ENCODE data around the gene TGIF1.
"Not testable (repeated sequence)": the region's sequence is repeated elsewhere in the genome, so short reads cannot be mapped to it uniquely, and the experiment has no call there.

Gene TGIF1
- 54.8 to 130 (median 78.0) reads per million in 3 donors for total RNA-seq

- no peaks in the 10 kb centered on the region for H3K36me3 ChIP-seq (ENCODE audit: control insufficient read depth, insufficient read depth, low read length)
- peaks cover 34% of the 10 kb centered on the region for H3K4me1 ChIP-seq (ENCODE audit: control insufficient read depth, insufficient read depth, low read length, poor library complexity, severe bottlenecking)
- no peaks in the 10 kb centered on the region for H3K27me3 ChIP-seq (replicated peaks; ENCODE audit: control insufficient read depth, insufficient read depth, low read length, poor library complexity, severe bottlenecking)
- peak within 1 kb of the TSS; percentile 74 for H3K4me3 ChIP-seq (ENCODE audit: insufficient read depth, low read depth, low read length, poor library complexity, severe bottlenecking)
- peak; percentile 58 to 66 (median 66) for DNase-seq
- H3K9me3 ChIP-seq (ENCODE audit: control insufficient read depth, low read length) = no peaks in the 10 kb centered on the region
- H3K27ac ChIP-seq (ENCODE audit: insufficient read depth, low read length, poor library complexity, severe bottlenecking) = peak within 1 kb of the TSS; percentile 99
These were observed at the start of gene TGIF1 for GRCh38 chr18:3450012-3450798. TSS of gene TGIF1 (plus strand) at chr18:3450172. CDS start at chr18:3450490, 318 bp downstream.

- Histone ChIP-seq H3K9me3 (ENCODE audit: control insufficient read depth, low read length) (no peaks in the 10 kb centered on the region), H3K36me3 (ENCODE audit: control insufficient read depth, insufficient read depth, low read length) (no peaks in the 10 kb centered on the region), H3K4me1 (ENCODE audit: control insufficient read depth, insufficient read depth, low read length, poor library complexity, severe bottlenecking) (peaks cover 6% of the 10 kb centered on the region), H3K27ac (ENCODE audit: insufficient read depth, low read length, poor library complexity, severe bottlenecking) (no peak overlapping the region), H3K27me3 (replicated peaks; ENCODE audit: control insufficient read depth, insufficient read depth, low read length, poor library complexity, severe bottlenecking) (no peaks in the 10 kb centered on the region), H3K4me3 (ENCODE audit: insufficient read depth, low read depth, low read length, poor library complexity, severe bottlenecking) (no peak overlapping the region)
- no peak for DNase-seq
These were observed 49.2 kb upstream of the TGIF1 start for GRCh38 chr18:3400567-3401296.

GRCh38 chr18:3401669-3402620 is 48.0 kb upstream of the TGIF1 start:
- Histone ChIP-seq H3K4me3 (ENCODE audit: insufficient read depth, low read depth, low read length, poor library complexity, severe bottlenecking) (no peak overlapping the region), H3K36me3 (ENCODE audit: control insufficient read depth, insufficient read depth, low read length) (no peaks in the 10 kb centered on the region), H3K4me1 (ENCODE audit: control insufficient read depth, insufficient read depth, low read length, poor library complexity, severe bottlenecking) (peaks cover 6% of the 10 kb centered on the region), H3K27me3 (replicated peaks; ENCODE audit: control insufficient read depth, insufficient read depth, low read length, poor library complexity, severe bottlenecking) (no peaks in the 10 kb centered on the region), H3K27ac (ENCODE audit: insufficient read depth, low read length, poor library complexity, severe bottlenecking) (no peak overlapping the region), H3K9me3 (ENCODE audit: control insufficient read depth, low read length) (no peaks in the 10 kb centered on the region)
- no peak for DNase-seq

- H3K27me3 ChIP-seq (replicated peaks; ENCODE audit: control insufficient read depth, insufficient read depth, low read length, poor library complexity, severe bottlenecking) = no peaks in the 10 kb centered on the region
- DNase-seq = no peak
- no peak overlapping the region for H3K27ac ChIP-seq (ENCODE audit: insufficient read depth, low read length, poor library complexity, severe bottlenecking)
- no peaks in the 10 kb centered on the region for H3K36me3 ChIP-seq (ENCODE audit: control insufficient read depth, insufficient read depth, low read length)
- H3K4me1 ChIP-seq (ENCODE audit: control insufficient read depth, insufficient read depth, low read length, poor library complexity, severe bottlenecking) = peaks cover 6% of the 10 kb centered on the region
- H3K4me3 ChIP-seq (ENCODE audit: insufficient read depth, low read depth, low read length, poor library complexity, severe bottlenecking) = no peak overlapping the region
- no peaks in the 10 kb centered on the region for H3K9me3 ChIP-seq (ENCODE audit: control insufficient read depth, low read length)
These were observed 47.0 kb upstream of the TGIF1 start for GRCh38 chr18:3402982-3403451.

- Histone ChIP-seq H3K36me3 (ENCODE audit: control insufficient read depth, insufficient read depth, low read length) (no peaks in the 10 kb centered on the region), H3K4me1 (ENCODE audit: control insufficient read depth, insufficient read depth, low read length, poor library complexity, severe bottlenecking) (peaks cover 6% of the 10 kb centered on the region), H3K4me3 (ENCODE audit: insufficient read depth, low read depth, low read length, poor library complexity, severe bottlenecking) (no peak overlapping the region), H3K27me3 (replicated peaks; ENCODE audit: control insufficient read depth, insufficient read depth, low read length, poor library complexity, severe bottlenecking) (no peaks in the 10 kb centered on the region), H3K27ac (ENCODE audit: insufficient read depth, low read length, poor library complexity, severe bottlenecking) (no peak overlapping the region), H3K9me3 (ENCODE audit: control insufficient read depth, low read length) (no peaks in the 10 kb centered on the region)
- no peak for DNase-seq
These were observed 44.3 kb upstream of the TGIF1 start for GRCh38 chr18:3405713-3406112.

GRCh38 chr18:3408107-3408506 is 41.9 kb upstream of the TGIF1 start:
- no peak overlapping the region for H3K27ac ChIP-seq (ENCODE audit: insufficient read depth, low read length, poor library complexity, severe bottlenecking)
- DNase-seq = no peak

GRCh38 chr18:3409811-3410210 is 40.2 kb upstream of the TGIF1 start:
- no peak overlapping the region for H3K4me3 ChIP-seq (ENCODE audit: insufficient read depth, low read depth, low read length, poor library complexity, severe bottlenecking)
- H3K36me3 ChIP-seq (ENCODE audit: control insufficient read depth, insufficient read depth, low read length) = no peaks in the 10 kb centered on the region
- DNase-seq = no peak
- peaks cover 6% of the 10 kb centered on the region for H3K4me1 ChIP-seq (ENCODE audit: control insufficient read depth, insufficient read depth, low read length, poor library complexity, severe bottlenecking)
- H3K9me3 ChIP-seq (ENCODE audit: control insufficient read depth, low read length) = no peaks in the 10 kb centered on the region
- no peaks in the 10 kb centered on the region for H3K27me3 ChIP-seq (replicated peaks; ENCODE audit: control insufficient read depth, insufficient read depth, low read length, poor library complexity, severe bottlenecking)
- no peak overlapping the region for H3K27ac ChIP-seq (ENCODE audit: insufficient read depth, low read length, poor library complexity, severe bottlenecking)

More at GRCh38 chr18:3408107-3408506, 41.9 kb upstream of the TGIF1 start:
- Histone ChIP-seq H3K9me3 (ENCODE audit: control insufficient read depth, low read length) (no peaks in the 10 kb centered on the region), H3K36me3 (ENCODE audit: control insufficient read depth, insufficient read depth, low read length) (no peaks in the 10 kb centered on the region), H3K4me1 (ENCODE audit: control insufficient read depth, insufficient read depth, low read length, poor library complexity, severe bottlenecking) (peaks cover 9% of the 10 kb centered on the region), H3K4me3 (ENCODE audit: insufficient read depth, low read depth, low read length, poor library complexity, severe bottlenecking) (no peak overlapping the region), H3K27me3 (replicated peaks; ENCODE audit: control insufficient read depth, insufficient read depth, low read length, poor library complexity, severe bottlenecking) (no peaks in the 10 kb centered on the region)

GRCh38 chr18:3410273-3410672 is 39.7 kb upstream of the TGIF1 start:
- H3K27me3 ChIP-seq (replicated peaks; ENCODE audit: control insufficient read depth, insufficient read depth, low read length, poor library complexity, severe bottlenecking) = no peaks in the 10 kb centered on the region
- no peaks in the 10 kb centered on the region for H3K9me3 ChIP-seq (ENCODE audit: control insufficient read depth, low read length)
- DNase-seq = no peak
- no peak overlapping the region for H3K27ac ChIP-seq (ENCODE audit: insufficient read depth, low read length, poor library complexity, severe bottlenecking)
- no peaks in the 10 kb centered on the region for H3K36me3 ChIP-seq (ENCODE audit: control insufficient read depth, insufficient read depth, low read length)
- H3K4me1 ChIP-seq (ENCODE audit: control insufficient read depth, insufficient read depth, low read length, poor library complexity, severe bottlenecking) = peaks cover 6% of the 10 kb centered on the region
- no peak overlapping the region for H3K4me3 ChIP-seq (ENCODE audit: insufficient read depth, low read depth, low read length, poor library complexity, severe bottlenecking)

GRCh38 chr18:3410876-3411275 is 39.1 kb upstream of the TGIF1 start:
- DNase-seq; H3K4me1 ChIP-seq (ENCODE audit: control insufficient read depth, insufficient read depth, low read length, poor library complexity, severe bottlenecking); H3K27ac ChIP-seq (ENCODE audit: insufficient read depth, low read length, poor library complexity, severe bottlenecking); H3K9me3 ChIP-seq (ENCODE audit: control insufficient read depth, low read length); H3K36me3 ChIP-seq (ENCODE audit: control insufficient read depth, insufficient read depth, low read length); H3K4me3 ChIP-seq (ENCODE audit: insufficient read depth, low read depth, low read length, poor library complexity, severe bottlenecking); H3K27me3 ChIP-seq (replicated peaks; ENCODE audit: control insufficient read depth, insufficient read depth, low read length, poor library complexity, severe bottlenecking): not testable (repeated sequence)

Data from effector memory CD4-positive, alpha-beta T cell (primary cell).